Right atrium auricular region (tissue), 2 donors: ENCODE measurements around the gene VAMP5. TPM values are rescaled to one million over a fixed set of nuclear protein-coding genes. Genes with fewer than 3 reads are reported as not detected.
"Not testable (repeated sequence)": the region's sequence is repeated elsewhere in the genome, so short reads cannot be mapped to it uniquely, and the experiment has no call there.

Experiments
- DNase-seq: peaks from one replicate; pipeline ENCODE4 v3.0.0-alpha.2; 2019; ENCODE audit warnings: low spot score
- H3K27ac ChIP-seq, 2 donors: fragments of 200-600 bp; sonication (generic); 1 replicate in 1 of 2; 2 replicates in 1 of 2; pipeline ENCODE4 v1.5.1; 2016 to 2019
- H3K27me3 ChIP-seq, 2 donors: fragments of 200-600 bp; sonication (generic); one replicate each; pipeline versions ENCODE4 v1.5.1 to v1.6.0; 2017 to 2019
- H3K36me3 ChIP-seq: fragments of 200-600 bp; sonication (generic); one replicate; pipeline ENCODE4 v1.5.1; 2016
- H3K4me1 ChIP-seq, 2 donors: fragments of 200-600 bp; sonication (generic); one replicate each; pipeline versions ENCODE4 v1.5.1 to v1.6.0; 2017 to 2019
- H3K4me3 ChIP-seq, 2 donors: fragments of 200-600 bp; sonication (generic); 1 replicate in 1 of 2; 2 replicates in 1 of 2; pipeline ENCODE4 v1.5.1; 2017 to 2019; ENCODE audit warnings: mild to moderate bottlenecking in 1 of 2, moderate library complexity in 1 of 2
- H3K9me3 ChIP-seq, 2 donors: fragments of 200-600 bp; sonication (generic); one replicate each; pipeline ENCODE4 v1.5.1; 2019
- CTCF ChIP-seq, 2 donors: fragments of 200-600 bp; sonication (generic); IDR thresholded peaks; one replicate each; pipeline ENCODE4 v1.5.1; 2019; ENCODE audit warnings: antibody characterized with exemption in 2 of 2
- total RNA-seq, 2 donors: library from RNA; depleted of rRNA; stranded (reverse); fragments of >200 nt; gene quantifications; one replicate each; pipeline ENCODE4 v1.1.0, GENCODE V29; 2016

VAMP5 gene
- total RNA-seq, 2 donors from 2014 or later, result 37.2 to 61.7 TPM

GRCh38 chr2:85590950-85591349 lies 6.7 kb downstream of the VAMP5 start:
- no peak for TF ChIP-seq CTCF (IDR thresholded peaks at IDR 0.05)
- peak overlapping the region; percentile 66 to 79 for H3K27ac ChIP-seq
- no peak overlapping the region for H3K4me3 ChIP-seq
- peaks cover 4 to 78% of the 10 kb centered on the region in 2 donors for H3K4me1 ChIP-seq
- no peaks in the 10 kb centered on the region for H3K27me3 ChIP-seq
- H3K36me3 ChIP-seq, result no peaks in the 10 kb centered on the region
- DNase-seq, result no peak
- H3K9me3 ChIP-seq, result no peaks in the 10 kb centered on the region

GRCh38 chr2:85591563-85591962 lies 7.3 kb downstream of the VAMP5 start:
- no peak for TF ChIP-seq CTCF (IDR thresholded peaks at IDR 0.05)
- Histone ChIP-seq H3K4me1 (peaks cover 4 to 78% of the 10 kb centered on the region in 2 donors), H3K9me3 (no peaks in the 10 kb centered on the region), H3K27me3 (no peaks in the 10 kb centered on the region), H3K27ac (peak overlapping the region; percentile 66 to 79), H3K4me3 (no peak overlapping the region), H3K36me3 (no peaks in the 10 kb centered on the region)
- no peak for DNase-seq

- H3K4me1 ChIP-seq, result peaks cover 4 to 79% of the 10 kb centered on the region in 2 donors
- not testable (repeated sequence) for H3K36me3 ChIP-seq, H3K27me3 ChIP-seq, H3K9me3 ChIP-seq, H3K4me3 ChIP-seq, DNase-seq
- H3K27ac ChIP-seq, result peak overlapping the region in 1 of 2 donors; percentile 66
Observed at GRCh38 chr2:85592299-85592698, 8.1 kb downstream of the VAMP5 start.

- H3K9me3 ChIP-seq, result no peaks in the 10 kb centered on the region
Observed at GRCh38 chr2:85593023-85593422, 8.8 kb downstream of the VAMP5 start.

GRCh38 chr2:85594715-85595300 lies 10.6 kb downstream of the VAMP5 start:
- Histone ChIP-seq H3K4me1 (peaks cover 0 to 58% of the 10 kb centered on the region in 2 donors), H3K4me3 (peak overlapping the region; percentile 61 to 81), H3K9me3 (no peaks in the 10 kb centered on the region), H3K27ac (peak overlapping the region; percentile 88 to 94), H3K36me3 (peaks cover 24% of the 10 kb centered on the region), H3K27me3 (no peaks in the 10 kb centered on the region)
- DNase-seq, result no peak
- no peak for TF ChIP-seq CTCF (IDR thresholded peaks at IDR 0.05)

More at GRCh38 chr2:85593023-85593422, 8.8 kb downstream of the VAMP5 start:
- Histone ChIP-seq H3K27ac (no peak overlapping the region), H3K4me1 (peaks cover 4 to 76% of the 10 kb centered on the region in 2 donors), H3K4me3 (no peak overlapping the region), H3K27me3 (no peaks in the 10 kb centered on the region), H3K36me3 (peaks cover 8% of the 10 kb centered on the region)
- TF ChIP-seq CTCF (IDR thresholded peaks at IDR 0.05), result no peak
- DNase-seq, result no peak

GRCh38 chr2:85595301-85596025 lies 11.2 kb downstream of the VAMP5 start, which contains the start of gene RNF181:
RNF181 (plus strand) TSS chr2:85595745; CDS start chr2:85595764, 19 bp downstream.
- no peaks in the 10 kb centered on the region for H3K27me3 ChIP-seq
- no peak for TF ChIP-seq CTCF (IDR thresholded peaks at IDR 0.05)
- peak; percentile 99 for DNase-seq
- peaks cover 0 to 52% of the 10 kb centered on the region in 2 donors for H3K4me1 ChIP-seq
- H3K27ac ChIP-seq, result peak within 1 kb of the TSS; percentile 88 to 94
- no peaks in the 10 kb centered on the region for H3K9me3 ChIP-seq
- H3K36me3 ChIP-seq, result peaks cover 24% of the 10 kb centered on the region
- peak within 1 kb of the TSS; percentile 61 to 81 for H3K4me3 ChIP-seq
